Motor neuron (in vitro differentiated cells): Measurements from ENCODE around the gene SKIC2. TPM values are rescaled to one million over a fixed set of nuclear protein-coding genes. Genes with fewer than 3 reads are reported as not detected.

Experiments
- ATAC-seq, 8 experiments: fragments of 200-7000 bp; cut with Tn5 transposase; replicated peaks in 6 of 8; 2 replicates each; pipeline ENCODE4 v1.8.0; 2021; ENCODE audit warnings: mild to moderate bottlenecking in 8 of 8, moderate library complexity in 8 of 8
- H3K27ac ChIP-seq, 2 donors: fragments of 250-450 bp; sonication (Bioruptor Pico); 2 replicates each; pipeline ENCODE4 v1.9.0; 2021; ENCODE audit warnings: antibody characterized with exemption in 2 of 2, mild to moderate bottlenecking in 2 of 2, moderate library complexity in 1 of 2
- H3K4me1 ChIP-seq, 2 donors: fragments of 250-450 bp; sonication (Bioruptor Pico); replicated peaks in 1 of 2; 2 replicates each; pipeline ENCODE4 v1.6.1; 2021; ENCODE audit warnings: antibody characterized with exemption in 2 of 2, mild to moderate bottlenecking in 2 of 2, moderate library complexity in 1 of 2
- H3K4me3 ChIP-seq, 5 donors: fragments of 250-450 bp; sonication (Bioruptor Pico); 2 replicates each; pipeline ENCODE4 v1.9.0; 2021; ENCODE audit warnings: antibody characterized with exemption in 5 of 5, mild to moderate bottlenecking in 5 of 5, moderate library complexity in 4 of 5
- WGBS, 10 experiments: fragments of 450-650 bp; shearing (Covaris generic); methylation state at CpG; one replicate each; pipeline ENCODE4 v1.0.0; 2022; 5-methylcytosine and 5-hydroxymethylcytosine counted together
- in situ Hi-C, 9 experiments: fragments of 400-800 bp; cut with MboI; loops; one replicate each; pipeline ENCODE4 v1.15.0; 2021; ENCODE audit warnings: low sequenced_read_pairs in 9 of 9, low pct_unique_long_range_greater_than_20kb in 2 of 9; ENCODE audit not compliant: unreplicated experiment in 9 of 9
- total RNA-seq, 8 experiments: library from RNA; unstranded; fragments of 300-600 nt; gene quantifications; 2 replicates each; pipeline versions ENCODE4 v1.2.3 to v1.2.4, GENCODE V29; 2022

SKIC2 gene
- total RNA-seq, 8 experiments from 2014 or later: 30.6 to 68.4 (median 52.9) TPM

GRCh38 chr6:31948306-31948705 is 10.7 kb upstream of the SKIC2 start:
- WGBS, 10 experiments: 33 to 93% (median 76%) methylated on average over 1 to 3 of the region's 5 CpGs; no CpG with 5 or more reads in 2 of the 10 experiments
- Histone ChIP-seq H3K4me3 (no peak overlapping the region), H3K27ac (no peak overlapping the region), H3K4me1 (no peaks in the 10 kb centered on the region)
- in situ Hi-C loops: no loop called here
- ATAC-seq: no peak

- Histone ChIP-seq H3K27ac (no peak overlapping the region), H3K4me3 (no peak overlapping the region), H3K4me1 (no peaks in the 10 kb centered on the region)
- ATAC-seq: peak in 7 of 8 experiments; percentile 16 to 58 (median 27)
- in situ Hi-C loops: no loop called here
- WGBS, 10 experiments: 0 to 100% (median 94%) methylated on average over 1 to 3 of the region's 6 CpGs; no CpG with 5 or more reads in 3 of the 10 experiments
Measured at GRCh38 chr6:31948753-31949413, 10.1 kb upstream of the SKIC2 start.

- no peaks in the 10 kb centered on the region for H3K4me1 ChIP-seq
- in situ Hi-C loops: loop anchor here in 1 of 9 experiments (25.0 kb wide), 1 partner anchor 263 kb away; the partner anchor contains the start of gene LY6G5C
- 60 to 100% (median 92%) methylated on average over 1 to 6 of the region's 7 CpGs; no CpG with 5 or more reads in 1 of the 10 experiments for whole genome bisulfite sequencing, 10 experiments
- no peak overlapping the region for H3K4me3 ChIP-seq
- H3K27ac ChIP-seq: no peak overlapping the region
- no peak for ATAC-seq
Measured at GRCh38 chr6:31949926-31950548, 8.9 kb upstream of the SKIC2 start.

- 0 to 83% (median 60%) methylated on average over 1 to 4 of the region's 5 CpGs; no CpG with 5 or more reads in 2 of the 10 experiments for WGBS, 10 experiments
- H3K27ac ChIP-seq: no peak overlapping the region
- in situ Hi-C loops: loop anchor here in 1 of 9 experiments (25.0 kb wide), 1 partner anchor 265 kb away; the partner anchor contains the start of gene LY6G5C
- H3K4me1 ChIP-seq: peaks cover 0 to under 1% of the 10 kb centered on the region in 2 donors
- H3K4me3 ChIP-seq: no peak overlapping the region
- peak; percentile 44 to 91 (median 78) for ATAC-seq
Measured at GRCh38 chr6:31952140-31952805, 6.7 kb upstream of the SKIC2 start.

- Histone ChIP-seq H3K4me3 (no peak overlapping the region), H3K27ac (no peak overlapping the region), H3K4me1 (peaks cover 5 to 7% of the 10 kb centered on the region in 2 donors)
- in situ Hi-C loops: loop anchor here in 1 of 9 experiments (25.0 kb wide), 1 partner anchor 266 kb away; the partner anchor contains the start of gene LY6G5C
- WGBS, 10 experiments: 17 to 87% (median 67%) methylated on average over 1 to 5 of the region's 5 CpGs; no CpG with 5 or more reads in 2 of the 10 experiments
- peak in 1 of 8 experiments; percentile 5 for ATAC-seq
Measured at GRCh38 chr6:31952890-31953289, 6.1 kb upstream of the SKIC2 start.

GRCh38 chr6:31954511-31954910 is 4.5 kb upstream of the SKIC2 start:
- Histone ChIP-seq H3K4me1 (peaks cover 9 to 10% of the 10 kb centered on the region in 2 donors), H3K4me3 (no peak overlapping the region), H3K27ac (no peak overlapping the region)
- in situ Hi-C loops: loop anchor here in 1 of 9 experiments (25.0 kb wide), 1 partner anchor 267 kb away; the partner anchor contains the start of gene LY6G5C
- ATAC-seq: no peak
- WGBS, 10 experiments: 93 to 100% (median 97%) methylated on average over 3 to 21 of the region's 28 CpGs; no CpG with 5 or more reads in 4 of the 10 experiments

- Histone ChIP-seq H3K4me1 (peaks cover 13 to 16% of the 10 kb centered on the region in 2 donors), H3K4me3 (no peak overlapping the region), H3K27ac (no peak overlapping the region)
- WGBS, 10 experiments: 80 to 100% (median 100%) methylated on average over 1 to 2 of the region's 3 CpGs; no CpG with 5 or more reads in 3 of the 10 experiments
- in situ Hi-C loops: loop anchor here in 1 of 9 experiments (25.0 kb wide), 1 partner anchor 269 kb away; the partner anchor contains the start of gene LY6G5C
- ATAC-seq: no peak
Measured at GRCh38 chr6:31956796-31957195, 2.2 kb upstream of the SKIC2 start.

GRCh38 chr6:31958412-31958740 is 599 bp upstream of the SKIC2 start:
- in situ Hi-C loops: loop anchor here in 1 of 9 experiments (25.0 kb wide), 1 partner anchor 271 kb away; the partner anchor contains the start of gene LY6G5C
- Histone ChIP-seq H3K4me1 (peaks cover 13 to 16% of the 10 kb centered on the region in 2 donors), H3K27ac (peak overlapping the region; percentile 82 to 95), H3K4me3 (peak overlapping the region; percentile 76 to 98 (median 83))
- 0 to 33% (median 0%) methylated on average over 1 to 9 of the region's 11 CpGs; no CpG with 5 or more reads in 5 of the 10 experiments for WGBS, 10 experiments
- peak; percentile 2 to 30 (median 8) for ATAC-seq

GRCh38 chr6:31961616-31962015 is 2.6 kb downstream of the SKIC2 start:
- in situ Hi-C loops: loop anchor here in 1 of 9 experiments (25.0 kb wide), 1 partner anchor 274 kb away; the partner anchor contains the start of gene LY6G5C
- 67 to 100% (median 96%) methylated on average over 2 to 8 of the region's 12 CpGs; no CpG with 5 or more reads in 5 of the 10 experiments for WGBS, 10 experiments
- no peak for ATAC-seq
- no peak overlapping the region for H3K27ac ChIP-seq
- H3K4me3 ChIP-seq: no peak overlapping the region
- H3K4me1 ChIP-seq: peaks cover 13 to 16% of the 10 kb centered on the region in 2 donors

GRCh38 chr6:31963921-31964320 is 4.9 kb downstream of the SKIC2 start:
- WGBS, 10 experiments: 96 to 100% (median 100%) methylated on average over 3 to 8 of the region's 19 CpGs; no CpG with 5 or more reads in 7 of the 10 experiments
- peaks cover 5 to 7% of the 10 kb centered on the region in 2 donors for H3K4me1 ChIP-seq
- in situ Hi-C loops: loop anchor here in 1 of 9 experiments (25.0 kb wide), 1 partner anchor 277 kb away; the partner anchor contains the start of gene LY6G5C
- no peak overlapping the region for H3K4me3 ChIP-seq
- H3K27ac ChIP-seq: no peak overlapping the region
- no peak for ATAC-seq

GRCh38 chr6:31965700-31966099 is 6.7 kb downstream of the SKIC2 start:
- H3K4me3 ChIP-seq: no peak overlapping the region
- in situ Hi-C loops: loop anchor here in 1 of 9 experiments (25.0 kb wide), 1 partner anchor 278 kb away; the partner anchor contains the start of gene LY6G5C
- 25 to 91% (median 80%) methylated on average over 1 to 8 of the region's 13 CpGs; no CpG with 5 or more reads in 3 of the 10 experiments for WGBS, 10 experiments

GRCh38 chr6:31966506-31966905 is 7.5 kb downstream of the SKIC2 start:
- ATAC-seq: no peak
- Histone ChIP-seq H3K4me1 (peaks cover 11 to 18% of the 10 kb centered on the region in 2 donors), H3K4me3 (no peak overlapping the region), H3K27ac (no peak overlapping the region)
- in situ Hi-C loops: loop anchor here in 1 of 9 experiments (25.0 kb wide), 1 partner anchor 279 kb away; the partner anchor contains the start of gene LY6G5C
- 71 to 100% (median 85%) methylated on average over 1 to 5 of the region's 7 CpGs; no CpG with 5 or more reads in 3 of the 10 experiments for WGBS, 10 experiments

More at GRCh38 chr6:31965700-31966099, 6.7 kb downstream of the SKIC2 start:
- Histone ChIP-seq H3K27ac (no peak overlapping the region), H3K4me1 (peaks cover 4 to 12% of the 10 kb centered on the region in 2 donors)
- ATAC-seq: no peak
